HEK293 (cell line): ENCODE results near the gene TMEM141.

Experiments
- CTCF ChIA-PET: fragments of 350-600 bp; formaldehyde crosslinking; extraction: SDS; loops from one replicate; lab custom pipeline; 2021; ENCODE audit warnings: antibody characterized with exemption; lab: Yijun Ruan, JAX
- POLR2A ChIA-PET: fragments of 300-600 bp; formaldehyde crosslinking; extraction: SDS; loops from one replicate; lab custom pipeline; 2020; ENCODE audit warnings: antibody characterized with exemption, inconsistent platforms; lab: Yijun Ruan, JAX
- H3K27ac ChIP-seq: fragments of 200-500 bp; sonication (Bioruptor generic); 2 replicates; pipeline ENCODE4 v1.5.1; 2014; ENCODE audit warnings: low read depth, low read length, control low read depth, inconsistent platforms; ENCODE audit errors: extremely low read depth
- H3K36me3 ChIP-seq, 2 experiments: fragments of 200-500 bp in 1 of 2; sonication (Bioruptor generic) in 1 of 2; 1 replicate in 1 of 2; 2 replicates in 1 of 2; pipeline ENCODE4 v1.5.1; 2014 to 2017; ENCODE audit warnings: inconsistent platforms in 2 of 2, low read length in 2 of 2; ENCODE audit not compliant: control insufficient read depth in 2 of 2, insufficient read depth in 1 of 2
- H3K4me1 ChIP-seq: fragments of 200-500 bp; sonication (Bioruptor generic); 2 replicates; pipeline ENCODE4 v1.5.1; 2014; ENCODE audit warnings: mild to moderate bottlenecking, low read length, inconsistent platforms; ENCODE audit not compliant: control insufficient read depth, insufficient read depth
- H3K4me3 ChIP-seq: 2 replicates; pipeline ENCODE4 v1.5.1; 2011; ENCODE audit warnings: low read depth, mild to moderate bottlenecking, control low read depth, low read length, moderate library complexity
- H3K9me3 ChIP-seq: fragments of 200-500 bp; sonication (Bioruptor generic); 2 replicates; pipeline ENCODE4 v1.5.1; 2014; ENCODE audit warnings: low read depth, low read length, inconsistent platforms; ENCODE audit not compliant: control insufficient read depth, insufficient read depth
- BCL11A ChIP-seq: fragments of 450-650 bp; formaldehyde crosslinking; IDR thresholded peaks from 2 replicates; pipeline ENCODE4 v1.5.1; 2016; ENCODE audit warnings: low read depth, missing biosample characterization, missing genetic modification characterization
- GLIS2 ChIP-seq: fragments of 450-650 bp; formaldehyde crosslinking; IDR thresholded peaks from 2 replicates; pipeline ENCODE4 v1.5.1; 2016; ENCODE audit warnings: missing biosample characterization, missing genetic modification characterization
- PRDM4 ChIP-seq: fragments of 450-650 bp; formaldehyde crosslinking; IDR thresholded peaks from 2 replicates; pipeline ENCODE4 v1.5.1; 2017; ENCODE audit warnings: missing biosample characterization, missing genetic modification characterization
- RBAK ChIP-seq: fragments of 450-650 bp; formaldehyde crosslinking; IDR thresholded peaks from 2 replicates; pipeline ENCODE4 v1.5.1; 2016; ENCODE audit warnings: missing biosample characterization, missing genetic modification characterization
- REPIN1 ChIP-seq: fragments of 450-650 bp; formaldehyde crosslinking; IDR thresholded peaks from 2 replicates; pipeline ENCODE4 v1.5.1; 2017; ENCODE audit warnings: missing biosample characterization, missing genetic modification characterization, low read depth
- SETDB1 ChIP-seq: IDR thresholded peaks from one replicate; pipeline ENCODE4 v1.6.1; 2017; ENCODE audit warnings: mild to moderate bottlenecking, low read length, moderate library complexity, mixed read lengths; ENCODE audit not compliant: insufficient read length
- TRIM28 ChIP-seq: IDR thresholded peaks from 2 replicates; pipeline ENCODE4 v1.6.1; 2011; ENCODE audit warnings: low read length, control low read depth, borderline replicate concordance
- TSHZ1 ChIP-seq: fragments of 450-650 bp; formaldehyde crosslinking; IDR thresholded peaks from 2 replicates; pipeline ENCODE4 v1.5.1; 2016; ENCODE audit warnings: missing biosample characterization, missing genetic modification characterization, borderline replicate concordance
- WT1 ChIP-seq: fragments of 450-650 bp; formaldehyde crosslinking; IDR thresholded peaks from 2 replicates; pipeline ENCODE4 v1.5.1; 2016; ENCODE audit warnings: missing biosample characterization, missing genetic modification characterization
- YY1 ChIP-seq: fragments of 450-650 bp; formaldehyde crosslinking; IDR thresholded peaks from 2 replicates; pipeline ENCODE4 v1.5.1; 2018; ENCODE audit warnings: missing biosample characterization, missing genetic modification characterization
- ZBTB17 ChIP-seq: fragments of 450-650 bp; formaldehyde crosslinking; IDR thresholded peaks from 2 replicates; pipeline ENCODE4 v1.5.1; 2016; ENCODE audit warnings: missing biosample characterization, missing genetic modification characterization
- ZBTB49 ChIP-seq: fragments of 450-650 bp; formaldehyde crosslinking; IDR thresholded peaks from 2 replicates; pipeline ENCODE4 v1.5.1; 2016; ENCODE audit warnings: missing biosample characterization, missing genetic modification characterization, low read depth
- ZFP3 ChIP-seq: fragments of 450-650 bp; formaldehyde crosslinking; IDR thresholded peaks from 2 replicates; pipeline ENCODE4 v1.5.1; 2016; ENCODE audit warnings: low read depth, missing biosample characterization, missing genetic modification characterization
- ZFP41 ChIP-seq: fragments of 450-650 bp; formaldehyde crosslinking; IDR thresholded peaks from 2 replicates; pipeline ENCODE4 v1.5.1; 2016; ENCODE audit warnings: missing biosample characterization, missing genetic modification characterization, borderline replicate concordance
- ZIC2 ChIP-seq: fragments of 450-650 bp; formaldehyde crosslinking; IDR thresholded peaks from 2 replicates; pipeline ENCODE4 v1.5.1; 2016; ENCODE audit warnings: missing biosample characterization, missing genetic modification characterization
- ZNF23 ChIP-seq: fragments of 450-650 bp; formaldehyde crosslinking; IDR thresholded peaks from 2 replicates; pipeline ENCODE4 v1.5.1; 2016; ENCODE audit warnings: missing biosample characterization, missing genetic modification characterization, borderline replicate concordance
- ZNF239 ChIP-seq: fragments of 450-650 bp; formaldehyde crosslinking; IDR thresholded peaks from 2 replicates; pipeline ENCODE4 v1.5.1; 2016; ENCODE audit warnings: missing biosample characterization, missing genetic modification characterization
- ZNF280D ChIP-seq: fragments of 450-650 bp; formaldehyde crosslinking; IDR thresholded peaks from 2 replicates; pipeline ENCODE4 v1.5.1; 2016; ENCODE audit warnings: missing biosample characterization, missing genetic modification characterization
- ZNF335 ChIP-seq: fragments of 450-650 bp; formaldehyde crosslinking; conservative IDR thresholded peaks from 2 replicates; pipeline ENCODE4 v1.5.1; 2016; ENCODE audit warnings: missing biosample characterization, missing genetic modification characterization
- ZNF350 ChIP-seq: fragments of 450-650 bp; formaldehyde crosslinking; IDR thresholded peaks from 2 replicates; pipeline ENCODE4 v1.5.0; 2017; ENCODE audit warnings: missing biosample characterization, mild to moderate bottlenecking, missing genetic modification characterization
- ZNF416 ChIP-seq: fragments of 450-650 bp; formaldehyde crosslinking; IDR thresholded peaks from 2 replicates; pipeline ENCODE4 v1.5.1; 2016; ENCODE audit warnings: missing biosample characterization, missing genetic modification characterization
- ZNF426 ChIP-seq: fragments of 450-650 bp; formaldehyde crosslinking; IDR thresholded peaks from 2 replicates; pipeline ENCODE4 v1.5.1; 2017; ENCODE audit warnings: missing biosample characterization, missing genetic modification characterization, mild to moderate bottlenecking, inconsistent platforms, moderate library complexity
- ZNF560 ChIP-seq: fragments of 450-650 bp; formaldehyde crosslinking; IDR thresholded peaks from 2 replicates; pipeline ENCODE4 v1.5.1; 2017; ENCODE audit warnings: missing biosample characterization, missing genetic modification characterization, borderline replicate concordance
- ZNF623 ChIP-seq: fragments of 450-650 bp; formaldehyde crosslinking; IDR thresholded peaks from 2 replicates; pipeline ENCODE4 v1.5.1; 2016; ENCODE audit warnings: missing biosample characterization, missing genetic modification characterization
- ZNF701 ChIP-seq: fragments of 450-650 bp; formaldehyde crosslinking; IDR thresholded peaks from 2 replicates; pipeline ENCODE4 v1.5.1; 2016; ENCODE audit warnings: missing biosample characterization, missing genetic modification characterization
- ZSCAN5A ChIP-seq: fragments of 450-650 bp; formaldehyde crosslinking; IDR thresholded peaks from 2 replicates; pipeline ENCODE4 v1.5.1; 2016; ENCODE audit warnings: missing biosample characterization, missing genetic modification characterization

The TMEM141 gene

GRCh38 chr9:136773386-136774044 is 17.6 kb upstream of the TMEM141 start:
- no peaks in the 10 kb centered on the region for H3K36me3 ChIP-seq
- H3K9me3 ChIP-seq = no peaks in the 10 kb centered on the region
- no peak overlapping the region for H3K27ac ChIP-seq
- H3K4me3 ChIP-seq = no peak overlapping the region
- ChIA-PET CTCF (interaction anchor here (0.9 to 2.1 kb wide), 3 partner anchors 14 to 264 kb away, joined by 3 to 9 read pairs (median 3); no protein-coding TSS in a partner anchor), POLR2A (no interaction called here)
- H3K4me1 ChIP-seq = no peaks in the 10 kb centered on the region
- no peak for TF ChIP-seq ZIC2 (tag by site-specific recombination)
- no peak for TF ChIP-seq ZNF623 (tag by site-specific recombination)
- TF ChIP-seq ZNF560 (tag by site-specific recombination) = no peak
- no peak for TF ChIP-seq ZFP3 (tag by site-specific recombination)
- TF ChIP-seq ZNF335 (tag by site-specific recombination) = no peak
- no peak for TF ChIP-seq ZSCAN5A (tag by site-specific recombination)
- TF ChIP-seq ZNF416 (tag by site-specific recombination) = no peak
- TF ChIP-seq ZNF239 (tag by site-specific recombination) = no peak
- TF ChIP-seq YY1 = 0 out of 2 replicates have a peak, but pooled peaks have one; percentile 18
- no peak for TF ChIP-seq TSHZ1 (tag by site-specific recombination)
- no peak for TF ChIP-seq ZNF426 (tag by site-specific recombination)
- TF ChIP-seq ZFP41 (tag by site-specific recombination) = no peak
- TF ChIP-seq TRIM28 = peak; percentile 13; the same call in 1 of the 2 replicates
- TF ChIP-seq GLIS2 (tag by site-specific recombination) = no peak
- TF ChIP-seq PRDM4 (tag by site-specific recombination) = peak; percentile 77
- TF ChIP-seq SETDB1 = peak; percentile 87
- no peak for TF ChIP-seq RBAK (tag by site-specific recombination)
- no peak for TF ChIP-seq ZNF701 (tag by site-specific recombination)
- no peak for TF ChIP-seq ZNF23
- TF ChIP-seq REPIN1 (tag by site-specific recombination) = no peak
- no peak for TF ChIP-seq WT1 (tag by site-specific recombination)
- no peak for TF ChIP-seq ZNF350 (tag by site-specific recombination)
- TF ChIP-seq ZBTB17 = peak; percentile 69
- no peak for TF ChIP-seq ZBTB49
- TF ChIP-seq ZNF280D (tag by site-specific recombination) = peak; percentile 78; the same call in 1 of the 2 replicates
- TF ChIP-seq BCL11A = no peak
